Pancreas (tissue), 10 donors: Measurements from ENCODE around the gene DCK. TPM values are rescaled to one million over a fixed set of nuclear protein-coding genes. Genes with fewer than 3 reads are reported as not detected.

ENCODE experiments used
- ATAC-seq, 4 donors: fragments of 200-7000 bp; cut with Tn5 transposase; one replicate each; pipeline versions ENCODE4 v1.8.0 to v1.9.1; 2020; ENCODE audit warnings: mild to moderate bottlenecking in 4 of 4, moderate library complexity in 4 of 4
- DNase-seq, 6 donors: peaks; one replicate each; pipeline ENCODE4 v3.0.0-alpha.2; 2020
- FAIRE-seq: peaks from 2 replicates; lab custom pipeline; 2012; peaks lifted over from hg19 to GRCh38; lab: Jason Lieb, UNC
- H3K27ac ChIP-seq, 4 donors: fragments of 200-600 bp; sonication (generic); 1 replicate in 3 of 4; 2 replicates in 1 of 4; pipeline versions ENCODE4 v1.5.0 to v1.8.0; 2020
- H3K27me3 ChIP-seq, 4 donors: fragments of 200-600 bp; one replicate each; pipeline ENCODE4 v1.8.0; 2021
- H3K36me3 ChIP-seq, 3 donors: fragments of 200-600 bp; sonication (generic) in 1 of 3; one replicate each; pipeline versions ENCODE4 v1.5.0 to v1.8.0; 2020 to 2021
- H3K4me1 ChIP-seq, 3 donors: fragments of 200-600 bp; one replicate each; pipeline ENCODE4 v1.8.0; 2021
- H3K4me3 ChIP-seq, 4 donors: fragments of 200-600 bp; sonication (generic) in 2 of 4; one replicate each; pipeline versions ENCODE4 v1.5.0 to v1.8.0; 2020 to 2021
- H3K9me3 ChIP-seq, 4 donors: fragments of 200-600 bp; one replicate each; pipeline ENCODE4 v1.8.0; 2021
- WGBS, 2 donors: extraction: QIAGEN DNeasy Blood & Tissue Kit; methylation state at CpG; one replicate each; pipeline ENCODE4 v1.1.7; 2013; 5-methylcytosine and 5-hydroxymethylcytosine counted together
- intact Hi-C, 3 donors: fragments of 100-400 bp; cut with DNase I; formaldehyde crosslinking; loops; one replicate each; pipeline versions ENCODE4 v1.11.1 to v1.14.2; 2022
- polyA plus RNA-seq, 2 donors: library from polyadenylated mRNA; stranded (reverse); fragments of 200-250 nt; gene quantifications; one replicate each; pipeline ENCODE4 v1.2.3, GENCODE V29; 2013
- total RNA-seq, 6 donors: library from RNA; stranded (reverse); fragmentation: NEBNext Ultra II Directional in 4 of 6; extraction: Animal tissue kit (Norgen Biotek cat#: 25700) in 4 of 6; gene quantifications; one replicate each; pipeline versions ENCODE4 v1.2.1 to v1.2.4, GENCODE V29; 2021 to 2023
- TF ChIP-seq, protein P1 (sequence below), 4 donors: fragments of 200-600 bp; sonication (generic) in 3 of 4; IDR thresholded peaks; one replicate each; pipeline versions ENCODE4 v1.5.0 to v1.8.0; 2021; ENCODE audit warnings: antibody characterized with exemption in 4 of 4
- donor health status: healthy with polysubstance abuse.
- donor health status: DM: no; HTN: no; CAD: no; lungs with moderate emphysema.
- donor health status: DM: no; HTN: no; CAD: no.
- donor health status: control.
- donor health status: control.
- donor health status: Bipolar disorder and iron deficiency.
- donor health status: DM: yes; HTN: yes; CAD: no.
- donor health status: DM: no; HTN: no; CAD: no.
- donor health status: DM: no; HTN: no; CAD: no.
- donor health status: DM: yes; HTN: yes; CAD: no.

The DCK gene
- total and polyA plus RNA-seq, 8 donors: 1.7 to 8.9 (median 4.1) TPM

DNA sequence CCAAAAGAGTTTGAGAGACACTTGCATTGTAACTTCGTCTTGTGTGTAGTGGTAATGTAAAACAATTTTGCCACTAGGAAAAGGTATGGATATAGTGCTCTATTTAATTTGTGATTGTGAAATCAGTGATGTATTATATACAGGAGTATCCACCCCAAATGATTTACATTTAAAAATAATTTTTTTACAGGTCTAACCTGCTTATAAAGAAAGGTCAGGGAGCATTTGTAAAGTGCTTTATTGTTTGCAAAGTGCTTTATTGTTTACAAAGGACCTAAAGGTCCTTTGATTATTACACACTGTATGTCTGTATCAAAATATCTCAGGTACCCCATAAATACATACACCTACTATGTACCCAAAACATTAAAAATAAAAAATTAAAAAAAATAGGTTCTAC, 70.3 kb downstream of the DCK start:
- ATAC-seq: no peak
- Histone ChIP-seq H3K36me3 (no peaks in the 10 kb centered on the region), H3K9me3 (no peaks in the 10 kb centered on the region), H3K4me1 (peaks cover 0 to 29% (median 23%) of the 10 kb centered on the region in 3 donors), H3K4me3 (no peak overlapping the region), H3K27ac (no peak overlapping the region), H3K27me3 (no peaks in the 10 kb centered on the region)
- intact Hi-C loops: no loop called here
- TF ChIP-seq, protein P1, sequence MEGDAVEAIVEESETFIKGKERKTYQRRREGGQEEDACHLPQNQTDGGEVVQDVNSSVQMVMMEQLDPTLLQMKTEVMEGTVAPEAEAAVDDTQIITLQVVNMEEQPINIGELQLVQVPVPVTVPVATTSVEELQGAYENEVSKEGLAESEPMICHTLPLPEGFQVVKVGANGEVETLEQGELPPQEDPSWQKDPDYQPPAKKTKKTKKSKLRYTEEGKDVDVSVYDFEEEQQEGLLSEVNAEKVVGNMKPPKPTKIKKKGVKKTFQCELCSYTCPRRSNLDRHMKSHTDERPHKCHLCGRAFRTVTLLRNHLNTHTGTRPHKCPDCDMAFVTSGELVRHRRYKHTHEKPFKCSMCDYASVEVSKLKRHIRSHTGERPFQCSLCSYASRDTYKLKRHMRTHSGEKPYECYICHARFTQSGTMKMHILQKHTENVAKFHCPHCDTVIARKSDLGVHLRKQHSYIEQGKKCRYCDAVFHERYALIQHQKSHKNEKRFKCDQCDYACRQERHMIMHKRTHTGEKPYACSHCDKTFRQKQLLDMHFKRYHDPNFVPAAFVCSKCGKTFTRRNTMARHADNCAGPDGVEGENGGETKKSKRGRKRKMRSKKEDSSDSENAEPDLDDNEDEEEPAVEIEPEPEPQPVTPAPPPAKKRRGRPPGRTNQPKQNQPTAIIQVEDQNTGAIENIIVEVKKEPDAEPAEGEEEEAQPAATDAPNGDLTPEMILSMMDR (IDR thresholded peaks at IDR 0.05): no peak
- DNase-seq: no peak
- no peak for FAIRE-seq
- WGBS, 2 donors: 92 to 97% methylated on average over 1 of the region's 1 CpG

DNA sequence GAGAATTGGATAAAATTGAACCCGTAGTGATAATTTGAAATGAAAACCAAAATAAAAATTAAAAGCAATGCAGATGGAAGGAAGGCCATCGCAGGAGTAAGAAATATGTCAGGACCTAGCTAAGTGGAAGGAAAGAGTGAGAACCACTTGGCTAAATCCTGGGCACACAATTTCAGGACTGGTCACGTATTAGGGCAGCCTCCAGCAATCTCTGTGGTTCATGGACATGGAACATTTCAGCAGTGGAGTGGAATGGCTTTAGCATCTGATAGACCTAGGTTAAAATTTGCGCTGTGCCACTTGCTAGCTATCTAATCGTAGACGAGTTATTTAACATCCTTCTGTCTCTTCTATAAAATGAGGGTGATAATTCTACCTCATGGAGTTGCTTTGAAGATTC, 71.1 kb downstream of the DCK start:
- intact Hi-C loops: no loop called here
- Histone ChIP-seq H3K9me3 (no peaks in the 10 kb centered on the region), H3K36me3 (no peaks in the 10 kb centered on the region), H3K4me3 (no peak overlapping the region), H3K27me3 (no peaks in the 10 kb centered on the region), H3K27ac (no peak overlapping the region), H3K4me1 (peaks cover 0 to 29% (median 23%) of the 10 kb centered on the region in 3 donors)
- 95 to 96% methylated on average over 6 of the region's 6 CpGs for WGBS, 2 donors
- no peak for FAIRE-seq
- ATAC-seq: no peak
- TF ChIP-seq, protein P1 (IDR thresholded peaks at IDR 0.05): no peak
- no peak for DNase-seq

DNA sequence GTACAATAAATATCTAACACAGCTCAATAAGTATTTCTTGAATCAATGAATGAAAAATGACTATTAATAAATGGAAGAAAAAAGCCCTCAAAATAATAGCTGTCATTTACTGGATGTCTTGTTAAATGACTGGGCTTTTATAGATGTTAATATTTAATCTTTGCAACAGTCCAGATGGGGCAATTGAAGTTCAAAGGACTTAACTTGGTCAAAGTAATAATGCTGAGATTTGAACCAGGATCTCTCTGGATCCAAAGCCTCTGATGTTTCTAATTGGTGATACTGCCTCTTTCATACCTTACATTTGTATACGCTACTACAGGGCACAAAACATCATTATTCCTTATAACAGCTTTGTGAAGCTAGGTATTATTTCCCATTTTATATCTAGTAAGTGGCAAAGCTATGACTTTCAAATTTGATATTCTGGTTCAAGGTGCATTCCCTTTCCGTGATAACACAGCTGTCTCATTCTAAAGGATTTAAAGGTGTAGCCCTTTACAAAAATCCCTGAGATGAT, 72.6 kb downstream of the DCK start:
- Histone ChIP-seq H3K27ac (peak overlapping the region in 2 of 4 donors; percentile 33 to 57), H3K9me3 (no peaks in the 10 kb centered on the region), H3K4me1 (peaks cover 0 to 29% (median 23%) of the 10 kb centered on the region in 3 donors), H3K4me3 (no peak overlapping the region), H3K27me3 (no peaks in the 10 kb centered on the region), H3K36me3 (no peaks in the 10 kb centered on the region)
- ATAC-seq (peak in 1 of 4 donors; percentile 22), DNase-seq (no peak), FAIRE-seq (no peak)
- intact Hi-C loops: no loop called here
- TF ChIP-seq, protein P1 (IDR thresholded peaks at IDR 0.05): no peak
- WGBS, 2 donors: 62 to 70% methylated on average over 2 of the region's 2 CpGs

DNA sequence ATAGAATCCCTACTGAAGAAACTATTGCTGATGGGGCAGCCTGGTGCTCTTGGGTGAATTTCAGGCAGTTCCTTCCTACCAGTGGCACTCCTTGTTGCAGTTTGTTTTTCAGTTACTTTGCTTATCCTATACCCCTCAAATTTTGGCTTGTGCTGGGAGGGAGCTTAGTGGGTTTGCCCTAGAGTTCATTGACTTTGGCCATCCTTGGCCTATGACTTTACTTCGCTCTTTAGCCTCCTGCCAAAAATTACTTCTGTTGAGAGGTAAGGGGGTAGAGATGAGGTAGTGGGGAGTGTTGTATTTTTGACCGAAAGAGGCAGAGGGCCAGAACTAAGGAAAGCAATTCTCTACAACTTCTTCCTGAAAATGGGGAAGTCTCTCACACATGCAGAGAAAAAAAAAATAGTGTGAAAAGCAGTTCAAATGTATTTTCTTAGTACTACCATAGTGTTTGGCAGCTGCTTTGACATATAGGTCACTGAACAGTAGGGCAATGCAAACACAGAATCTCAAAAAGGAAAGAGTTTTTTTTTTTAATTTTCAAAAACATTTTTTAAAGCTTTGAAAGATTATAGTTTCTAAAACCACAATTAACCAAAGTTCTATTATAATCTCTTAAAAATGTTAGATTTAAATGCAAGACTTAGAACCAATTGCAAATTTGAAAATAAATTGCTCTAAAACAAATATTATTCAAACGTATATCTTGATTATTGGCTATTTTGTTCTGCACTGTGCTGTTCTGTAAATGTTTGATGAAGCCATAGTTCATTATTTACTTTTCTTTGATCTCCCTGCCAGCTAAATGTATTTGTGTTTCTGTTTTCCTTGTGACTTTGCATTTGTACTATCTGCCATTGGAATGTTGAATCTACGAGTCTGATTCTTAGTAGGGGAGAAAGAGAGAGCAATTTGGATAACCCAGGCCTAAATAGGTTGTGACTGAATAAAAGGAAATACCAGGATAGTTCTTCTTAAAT, 73.6 kb downstream of the DCK start:
- FAIRE-seq (no peak), DNase-seq (no peak), ATAC-seq (peak; percentile 46 to 90 (median 90))
- H3K27ac ChIP-seq: peak overlapping the region in 2 of 4 donors; percentile 33 to 57
- WGBS, 2 donors: 34 to 44% methylated on average over 4 of the region's 4 CpGs
- no peaks in the 10 kb centered on the region for H3K36me3 ChIP-seq
- H3K4me3 ChIP-seq: no peak overlapping the region
- H3K4me1 ChIP-seq: peaks cover 0 to 29% (median 23%) of the 10 kb centered on the region in 3 donors
- H3K27me3 ChIP-seq: no peaks in the 10 kb centered on the region
- intact Hi-C loops: no loop called here
- TF ChIP-seq, protein P1 (IDR thresholded peaks at IDR 0.05): no peak
- H3K9me3 ChIP-seq: no peaks in the 10 kb centered on the region
